ENCODE results near the gene KCTD2.
"Not testable (repeated sequence)": the region's sequence is repeated elsewhere in the genome, so short reads cannot be mapped to it uniquely, and the experiment has no call there.

The KCTD2 gene

GRCh38 chr17:75045946-75046406 lies 1.0 kb upstream of the KCTD2 start:
- in situ Hi-C loops (cut with MboI; ENCODE audit: low pct_unique_long_range_greater_than_20kb, low sequenced_read_pairs); DNase-seq: not testable (repeated sequence)

- in situ Hi-C loops (cut with MboI; ENCODE audit: low pct_unique_long_range_greater_than_20kb, low sequenced_read_pairs) = no loop called here
- no peak for DNase-seq
Observed at GRCh38 chr17:75047398-75048098, 523 bp downstream of the KCTD2 start.

GRCh38 chr17:75048249-75048878 lies 1.3 kb downstream of the KCTD2 start:
- DNase-seq = no peak
- in situ Hi-C loops (cut with MboI; ENCODE audit: low pct_unique_long_range_greater_than_20kb, low sequenced_read_pairs) = no loop called here

- in situ Hi-C loops (cut with MboI; ENCODE audit: low pct_unique_long_range_greater_than_20kb, low sequenced_read_pairs) = no loop called here
- DNase-seq = no peak
Observed at GRCh38 chr17:75049057-75049456, 2.0 kb downstream of the KCTD2 start.

GRCh38 chr17:75049706-75050105 lies 2.7 kb downstream of the KCTD2 start:
- in situ Hi-C loops (cut with MboI; ENCODE audit: low pct_unique_long_range_greater_than_20kb, low sequenced_read_pairs) = no loop called here
- DNase-seq = no peak

GRCh38 chr17:75051941-75052340 lies 4.9 kb downstream of the KCTD2 start:
- in situ Hi-C loops (cut with MboI; ENCODE audit: low pct_unique_long_range_greater_than_20kb, low sequenced_read_pairs) = no loop called here

GRCh38 chr17:75059369-75060345 lies 12.6 kb downstream of the KCTD2 start:
- in situ Hi-C loops (cut with MboI; ENCODE audit: low pct_unique_long_range_greater_than_20kb, low sequenced_read_pairs) = no loop called here
- DNase-seq = peak; percentile 72

More at GRCh38 chr17:75051941-75052340, 4.9 kb downstream of the KCTD2 start:
- DNase-seq = no peak

GRCh38 chr17:75060434-75061054 lies 13.5 kb downstream of the KCTD2 start:
- no peak for DNase-seq
- in situ Hi-C loops (cut with MboI; ENCODE audit: low pct_unique_long_range_greater_than_20kb, low sequenced_read_pairs) = no loop called here

GRCh38 chr17:75061055-75061438 lies 14.0 kb downstream of the KCTD2 start:
- no peak for DNase-seq
- in situ Hi-C loops (cut with MboI; ENCODE audit: low pct_unique_long_range_greater_than_20kb, low sequenced_read_pairs) = no loop called here

GRCh38 chr17:75061618-75062017 lies 14.6 kb downstream of the KCTD2 start:
- no peak for DNase-seq
- in situ Hi-C loops (cut with MboI; ENCODE audit: low pct_unique_long_range_greater_than_20kb, low sequenced_read_pairs) = no loop called here

GRCh38 chr17:75063201-75063600 lies 16.2 kb downstream of the KCTD2 start:
- in situ Hi-C loops (cut with MboI; ENCODE audit: low pct_unique_long_range_greater_than_20kb, low sequenced_read_pairs) = no loop called here
- DNase-seq = no peak

- no peak for DNase-seq
- in situ Hi-C loops (cut with MboI; ENCODE audit: low pct_unique_long_range_greater_than_20kb, low sequenced_read_pairs) = no loop called here
Observed at GRCh38 chr17:75063626-75064025, 16.6 kb downstream of the KCTD2 start.

- in situ Hi-C loops (cut with MboI; ENCODE audit: low pct_unique_long_range_greater_than_20kb, low sequenced_read_pairs) = no loop called here
- DNase-seq = no peak
Observed at GRCh38 chr17:75064040-75064439, 17.0 kb downstream of the KCTD2 start.

GRCh38 chr17:75064460-75064859 lies 17.4 kb downstream of the KCTD2 start:
- no peak for DNase-seq

GRCh38 chr17:75064867-75065561 lies 18.0 kb downstream of the KCTD2 start:
- DNase-seq = no peak
- in situ Hi-C loops (cut with MboI; ENCODE audit: low pct_unique_long_range_greater_than_20kb, low sequenced_read_pairs) = no loop called here

More at GRCh38 chr17:75064460-75064859, 17.4 kb downstream of the KCTD2 start:
- in situ Hi-C loops (cut with MboI; ENCODE audit: low pct_unique_long_range_greater_than_20kb, low sequenced_read_pairs) = no loop called here

GRCh38 chr17:75065562-75066151 lies 18.6 kb downstream of the KCTD2 start:
- in situ Hi-C loops (cut with MboI; ENCODE audit: low pct_unique_long_range_greater_than_20kb, low sequenced_read_pairs) = no loop called here
- no peak for DNase-seq

- in situ Hi-C loops (cut with MboI; ENCODE audit: low pct_unique_long_range_greater_than_20kb, low sequenced_read_pairs) = no loop called here
- peak; percentile 62 for DNase-seq
Observed at GRCh38 chr17:75067856-75068255, 20.8 kb downstream of the KCTD2 start.

- in situ Hi-C loops (cut with MboI; ENCODE audit: low pct_unique_long_range_greater_than_20kb, low sequenced_read_pairs) = no loop called here
- DNase-seq = no peak
Observed at GRCh38 chr17:75068750-75069149, 21.7 kb downstream of the KCTD2 start.
